ENCODE data around the gene TSPEAR. TPM values are rescaled to one million over a fixed set of nuclear protein-coding genes. Genes with fewer than 3 reads are reported as not detected.
A peak's percentile ranks its signal among the peaks of the same experiment; 100 is the strongest.

TSPEAR gene
- total and polyA plus RNA-seq, 2 of the 13 experiments (the other 11 are each of a cell fraction or from before 2014, with no cell fraction given): 0.07 to 0.32 TPM

DNA sequence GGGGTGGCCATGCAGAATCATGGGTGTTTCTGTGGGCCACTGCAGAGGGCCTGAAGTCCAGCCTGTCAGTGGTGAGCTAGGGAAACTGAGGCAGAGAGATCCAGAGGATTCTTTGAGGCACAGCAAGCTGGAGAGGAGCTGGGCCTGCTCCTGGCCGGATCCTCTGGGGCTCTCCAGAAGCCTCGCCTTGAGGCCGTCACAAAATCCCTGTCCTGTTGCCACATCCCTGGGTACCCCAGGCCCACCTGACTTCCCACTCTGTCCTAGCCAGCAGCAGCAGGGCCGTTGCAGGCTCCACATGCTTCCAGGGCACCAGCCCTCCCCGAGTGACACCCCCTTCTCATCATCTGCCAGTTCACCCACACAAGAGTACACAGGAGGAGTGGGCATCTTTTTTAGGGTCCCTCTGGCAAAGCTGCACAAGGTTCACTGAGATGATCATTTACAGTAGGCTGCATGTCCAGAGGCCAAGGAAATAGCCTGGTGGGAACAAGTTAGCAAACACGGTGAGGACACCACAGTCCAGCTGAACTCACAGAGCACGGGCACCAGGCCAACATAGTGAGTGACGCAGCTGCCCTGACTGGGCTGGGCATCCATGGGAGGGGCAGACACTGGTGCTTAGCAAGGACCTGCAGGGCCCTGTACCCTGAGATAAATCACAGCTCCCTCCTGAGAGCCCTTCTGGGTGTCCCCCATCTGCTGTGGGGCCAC lies 25.1 kb upstream of the TSPEAR start (continued):
- TF ChIP-seq, protein P1, sequence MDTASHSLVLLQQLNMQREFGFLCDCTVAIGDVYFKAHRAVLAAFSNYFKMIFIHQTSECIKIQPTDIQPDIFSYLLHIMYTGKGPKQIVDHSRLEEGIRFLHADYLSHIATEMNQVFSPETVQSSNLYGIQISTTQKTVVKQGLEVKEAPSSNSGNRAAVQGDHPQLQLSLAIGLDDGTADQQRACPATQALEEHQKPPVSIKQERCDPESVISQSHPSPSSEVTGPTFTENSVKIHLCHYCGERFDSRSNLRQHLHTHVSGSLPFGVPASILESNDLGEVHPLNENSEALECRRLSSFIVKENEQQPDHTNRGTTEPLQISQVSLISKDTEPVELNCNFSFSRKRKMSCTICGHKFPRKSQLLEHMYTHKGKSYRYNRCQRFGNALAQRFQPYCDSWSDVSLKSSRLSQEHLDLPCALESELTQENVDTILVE (CRISPR knock-in tag; IDR thresholded peaks at IDR 0.05): no peak
- no peak for TF ChIP-seq HOXA7 (CRISPR knock-in tag; IDR thresholded peaks at IDR 0.05)
- no peak for TF ChIP-seq DNMT1 (CRISPR knock-in tag; IDR thresholded peaks at IDR 0.05)
- no peak for TF ChIP-seq ASH2L (IDR thresholded peaks at IDR 0.05; ENCODE audit: insufficient read length, low read depth, low read length)
- 0 out of 2 replicates have a peak, but pooled peaks have one; percentile 35 for TF ChIP-seq KDM6A (CRISPR knock-in tag; IDR thresholded peaks at IDR 0.05; ENCODE audit: low read depth)
- no peak for TF ChIP-seq REL (CRISPR knock-in tag; conservative IDR thresholded peaks at IDR 0.05)
- no peak for TF ChIP-seq ZFP36L2 (CRISPR knock-in tag; IDR thresholded peaks at IDR 0.05)
- TF ChIP-seq ZNF326 (CRISPR knock-in tag; IDR thresholded peaks at IDR 0.05; ENCODE audit: borderline replicate concordance): no peak
- TF ChIP-seq ZNF343 (CRISPR knock-in tag; IDR thresholded peaks at IDR 0.05): no peak
- no peak for TF ChIP-seq ZNF850 (CRISPR knock-in tag; conservative IDR thresholded peaks at IDR 0.05)
- peak; percentile 41; the same call in 1 of the 2 replicates for TF ChIP-seq TBX2 (CRISPR knock-in tag; IDR thresholded peaks at IDR 0.05; ENCODE audit: borderline replicate concordance)
- TF ChIP-seq, protein P2, sequence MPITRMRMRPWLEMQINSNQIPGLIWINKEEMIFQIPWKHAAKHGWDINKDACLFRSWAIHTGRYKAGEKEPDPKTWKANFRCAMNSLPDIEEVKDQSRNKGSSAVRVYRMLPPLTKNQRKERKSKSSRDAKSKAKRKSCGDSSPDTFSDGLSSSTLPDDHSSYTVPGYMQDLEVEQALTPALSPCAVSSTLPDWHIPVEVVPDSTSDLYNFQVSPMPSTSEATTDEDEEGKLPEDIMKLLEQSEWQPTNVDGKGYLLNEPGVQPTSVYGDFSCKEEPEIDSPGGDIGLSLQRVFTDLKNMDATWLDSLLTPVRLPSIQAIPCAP (CRISPR knock-in tag; IDR thresholded peaks at IDR 0.05; ENCODE audit: low read depth): no peak
- no peak for TF ChIP-seq ZNF160 (CRISPR knock-in tag; IDR thresholded peaks at IDR 0.05)
- no peak for TF ChIP-seq ZKSCAN1 (IDR thresholded peaks at IDR 0.05; ENCODE audit: low read length)
- TF ChIP-seq ZNF256 (CRISPR knock-in tag; conservative IDR thresholded peaks at IDR 0.05): no peak
- no peak for TF ChIP-seq HOXA9 (CRISPR knock-in tag; IDR thresholded peaks at IDR 0.05; ENCODE audit: borderline replicate concordance)
- TF ChIP-seq ZNF775 (CRISPR knock-in tag; IDR thresholded peaks at IDR 0.05; ENCODE audit: borderline replicate concordance): no peak
- TF ChIP-seq MIXL1 (CRISPR knock-in tag; IDR thresholded peaks at IDR 0.05): 0 out of 2 replicates have a peak, but pooled peaks have one; percentile 49
- no peak for TF ChIP-seq RFX5 (IDR thresholded peaks at IDR 0.05; ENCODE audit: low read depth, low read length)
- TF ChIP-seq KDM4B (CRISPR knock-in tag; IDR thresholded peaks at IDR 0.05): no peak
- TF ChIP-seq, protein P3, sequence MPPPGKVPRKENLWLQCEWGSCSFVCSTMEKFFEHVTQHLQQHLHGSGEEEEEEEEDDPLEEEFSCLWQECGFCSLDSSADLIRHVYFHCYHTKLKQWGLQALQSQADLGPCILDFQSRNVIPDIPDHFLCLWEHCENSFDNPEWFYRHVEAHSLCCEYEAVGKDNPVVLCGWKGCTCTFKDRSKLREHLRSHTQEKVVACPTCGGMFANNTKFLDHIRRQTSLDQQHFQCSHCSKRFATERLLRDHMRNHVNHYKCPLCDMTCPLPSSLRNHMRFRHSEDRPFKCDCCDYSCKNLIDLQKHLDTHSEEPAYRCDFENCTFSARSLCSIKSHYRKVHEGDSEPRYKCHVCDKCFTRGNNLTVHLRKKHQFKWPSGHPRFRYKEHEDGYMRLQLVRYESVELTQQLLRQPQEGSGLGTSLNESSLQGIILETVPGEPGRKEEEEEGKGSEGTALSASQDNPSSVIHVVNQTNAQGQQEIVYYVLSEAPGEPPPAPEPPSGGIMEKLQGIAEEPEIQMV (CRISPR knock-in tag; IDR thresholded peaks at IDR 0.05; ENCODE audit: low read depth): no peak
- TF ChIP-seq ARNTL (CRISPR knock-in tag; IDR thresholded peaks at IDR 0.05): no peak
- no peak for TF ChIP-seq JUNB (CRISPR knock-in tag; IDR thresholded peaks at IDR 0.05; ENCODE audit: borderline replicate concordance)
- TF ChIP-seq ZBTB7B (CRISPR knock-in tag; IDR thresholded peaks at IDR 0.05): no peak; the same call in 1 of the 2 replicates
- 0 out of 2 replicates have a peak, but pooled peaks have one; percentile 33 for TF ChIP-seq AHR (CRISPR knock-in tag; IDR thresholded peaks at IDR 0.05)
- no peak for TF ChIP-seq ZNF782 (CRISPR knock-in tag; IDR thresholded peaks at IDR 0.05; ENCODE audit: borderline replicate concordance)
- TF ChIP-seq ZMAT3 (CRISPR knock-in tag; conservative IDR thresholded peaks at IDR 0.05): no peak
- no peak for TF ChIP-seq NFE2L1 (CRISPR knock-in tag; IDR thresholded peaks at IDR 0.05; ENCODE audit: borderline replicate concordance)
